K562 (cell line): ENCODE measurements around the gene B3GALNT2. TPM values are rescaled to one million over a fixed set of nuclear protein-coding genes. Genes with fewer than 3 reads are reported as not detected.

ENCODE experiments used
- EP300 ChIP-seq: IDR thresholded peaks from 2 replicates; pipeline ENCODE4 v1.6.1; 2012; ENCODE audit warnings: low read length, improper control_type of control experiment
- HDGF ChIP-seq: fragments of 450-650 bp; IDR thresholded peaks from 2 replicates; pipeline ENCODE4 v1.6.1; 2016
- MEIS2 ChIP-seq: fragments of 450-650 bp; IDR thresholded peaks from 2 replicates; pipeline ENCODE4 v1.6.1; 2014; ENCODE audit warnings: mild to moderate bottlenecking; ENCODE audit not compliant: partially characterized antibody
- NFE2 ChIP-seq: IDR thresholded peaks from 2 replicates; pipeline ENCODE4 v1.6.1; 2014; ENCODE audit warnings: antibody characterized with exemption, low read depth
- NFYB ChIP-seq: IDR thresholded peaks from 2 replicates; pipeline ENCODE4 v1.6.1; 2011; ENCODE audit warnings: mild to moderate bottlenecking, moderate library complexity; ENCODE audit not compliant: insufficient read length; ENCODE audit errors: extremely low read depth
- NR0B1 ChIP-seq: fragments of 450-650 bp; IDR thresholded peaks from one replicate; pipeline ENCODE4 v1.6.1; 2018; ENCODE audit warnings: mild to moderate bottlenecking, moderate library complexity; ENCODE audit not compliant: partially characterized antibody
- PHF21A ChIP-seq: fragments of 450-650 bp; IDR thresholded peaks from 2 replicates; pipeline ENCODE4 v1.6.1; 2017; ENCODE audit warnings: low read depth, borderline replicate concordance
- REST ChIP-seq, 2 experiments: fragments of 450-650 bp; formaldehyde crosslinking in 1 of 2; IDR thresholded peaks; 2 replicates each; pipeline versions ENCODE4 v1.4.0 to v1.6.1; 2014 to 2020; ENCODE audit warnings: mild to moderate bottlenecking in 2 of 2, borderline replicate concordance in 1 of 2, low read depth in 1 of 2
- RUNX1 ChIP-seq: sonication (generic); IDR thresholded peaks from 2 replicates; pipeline ENCODE4 v1.6.1; 2016; ENCODE audit warnings: antibody characterized with exemption, low read depth
- SAFB ChIP-seq: fragments of 200-400 bp; formaldehyde crosslinking; IDR thresholded peaks from 2 replicates; pipeline ENCODE4 v1.6.1; 2017; ENCODE audit warnings: low read depth, low read length, borderline replicate concordance
- XRCC4 ChIP-seq: IDR thresholded peaks from one replicate; pipeline ENCODE4 v1.6.1; 2011; ENCODE audit not compliant: insufficient read depth, insufficient read length; ENCODE audit errors: extremely low read depth
- ZBTB12 ChIP-seq: fragments of 250-450 bp; sonication (Bioruptor Pico); IDR thresholded peaks from 2 replicates; pipeline ENCODE4 v1.4.0; 2020
- ZNF140 ChIP-seq: fragments of 250-450 bp; sonication (Bioruptor Pico); IDR thresholded peaks from 2 replicates; pipeline ENCODE4 v1.8.0; 2021; ENCODE audit warnings: moderate library complexity, mild to moderate bottlenecking, inconsistent platforms
- ZNF3 ChIP-seq: fragments of 250-450 bp; sonication (Bioruptor Pico); IDR thresholded peaks from 2 replicates; pipeline ENCODE4 v1.5.0; 2021; ENCODE audit warnings: mild to moderate bottlenecking, moderate library complexity
- ZNF639 ChIP-seq, 2 experiments: fragments of 200-800 bp in 1 of 2; sonication (Bioruptor generic) in 1 of 2; sonication (generic) in 1 of 2; formaldehyde crosslinking in 1 of 2; IDR thresholded peaks in 1 of 2; conservative IDR thresholded peaks in 1 of 2; 2 replicates each; pipeline versions ENCODE4 v1.5.0 to v1.6.1; 2016 to 2020; ENCODE audit warnings: missing compliant biosample characterization in 1 of 2, missing genetic modification characterization in 1 of 2, missing genetic modification reagents in 1 of 2
- ZNF717 ChIP-seq: fragments of 250-450 bp; sonication (Bioruptor Pico); IDR thresholded peaks from 2 replicates; pipeline ENCODE4 v1.5.0; 2021
- polyA plus RNA-seq, 8 experiments: library from polyadenylated mRNA; depleted of rRNA in 4 of 8; stranded (reverse) in 5 of 8; unstranded in 3 of 8; fragments of >200 nt; fragmentation: Nextera tagmentation in 2 of 8; fragmentation: Illumina TruSeq in 1 of 8; extraction: Ambion mirVana in 2 of 8; extraction: Trizol in 1 of 8; gene quantifications; 2 replicates each; pipeline versions ENCODE4 v1.2.1 to v1.2.3, GENCODE V29; 2011 to 2014; ENCODE audit warnings: inconsistent platforms in 1 of 8, missing spikeins in 1 of 8
- total RNA-seq, 7 experiments: library from RNA; depleted of rRNA in 6 of 7; stranded (reverse); fragments of >200 nt in 6 of 7; fragmentation: Illumina TruSeq in 2 of 7; extraction: Trizol in 2 of 7; gene quantifications; 2 replicates each; pipeline versions ENCODE4 v1.2.1 to v1.2.3, GENCODE V29; 2011 to 2021; ENCODE audit warnings: low replicate concordance in 1 of 7

The B3GALNT2 gene
- total and polyA plus RNA-seq, 9 of the 15 experiments (the other 6 are each of a cell fraction or from before 2014, with no cell fraction given), result 2.0 to 31.7 (median 22.9) TPM

GRCh38 chr1:235442788-235443429 is 61.3 kb downstream of the B3GALNT2 start (continued):
- TF ChIP-seq XRCC4, result no peak
- TF ChIP-seq PHF21A, result no peak
- TF ChIP-seq ZNF717 (CRISPR knock-in tag), result no peak
- TF ChIP-seq ZBTB12 (CRISPR knock-in tag), result no peak
- TF ChIP-seq MEIS2, result peak; percentile 51
- peak; percentile 69; the same call in 1 of the 2 replicates for TF ChIP-seq HDGF
- TF ChIP-seq ZNF639 (CRISPR knock-in tag; conservative IDR thresholded peaks at IDR 0.05 in 1 of 2, IDR thresholded peaks at IDR 0.05 in 1 of 2), result 0 out of 4 replicates have a peak, but pooled peaks of 1 of the 2 experiments have one; percentile 32
- no peak for TF ChIP-seq SAFB
- TF ChIP-seq RUNX1, result no peak
- no peak for TF ChIP-seq ZNF140 (CRISPR knock-in tag)
- TF ChIP-seq NR0B1, result no peak
- TF ChIP-seq NFYB, result no peak
- TF ChIP-seq NFE2, result peak; percentile 97
- no peak for TF ChIP-seq ZNF3 (CRISPR knock-in tag)
- peak; percentile 34 for TF ChIP-seq EP300
- TF ChIP-seq REST (IDR thresholded peaks at IDR 0.05; ENCODE audit: borderline replicate concordance), result no peak; the same call in 1 of the 2 replicates
- no peak for TF ChIP-seq REST (CRISPR knock-in tag; IDR thresholded peaks at IDR 0.05; ENCODE audit: low read depth)
